Left hindlimb (tissue), 1 donor: ENCODE results near the gene EI24.
A peak's percentile ranks its signal among the peaks of the same experiment; 100 is the strongest.
"Not testable (repeated sequence)": the region's sequence is repeated elsewhere in the genome, so short reads cannot be mapped to it uniquely, and the experiment has no call there.

Experiments
- DNase-seq: peaks from one replicate; pipeline ENCODE4 v3.0.0-alpha.2; 2018

The EI24 gene

DNA sequence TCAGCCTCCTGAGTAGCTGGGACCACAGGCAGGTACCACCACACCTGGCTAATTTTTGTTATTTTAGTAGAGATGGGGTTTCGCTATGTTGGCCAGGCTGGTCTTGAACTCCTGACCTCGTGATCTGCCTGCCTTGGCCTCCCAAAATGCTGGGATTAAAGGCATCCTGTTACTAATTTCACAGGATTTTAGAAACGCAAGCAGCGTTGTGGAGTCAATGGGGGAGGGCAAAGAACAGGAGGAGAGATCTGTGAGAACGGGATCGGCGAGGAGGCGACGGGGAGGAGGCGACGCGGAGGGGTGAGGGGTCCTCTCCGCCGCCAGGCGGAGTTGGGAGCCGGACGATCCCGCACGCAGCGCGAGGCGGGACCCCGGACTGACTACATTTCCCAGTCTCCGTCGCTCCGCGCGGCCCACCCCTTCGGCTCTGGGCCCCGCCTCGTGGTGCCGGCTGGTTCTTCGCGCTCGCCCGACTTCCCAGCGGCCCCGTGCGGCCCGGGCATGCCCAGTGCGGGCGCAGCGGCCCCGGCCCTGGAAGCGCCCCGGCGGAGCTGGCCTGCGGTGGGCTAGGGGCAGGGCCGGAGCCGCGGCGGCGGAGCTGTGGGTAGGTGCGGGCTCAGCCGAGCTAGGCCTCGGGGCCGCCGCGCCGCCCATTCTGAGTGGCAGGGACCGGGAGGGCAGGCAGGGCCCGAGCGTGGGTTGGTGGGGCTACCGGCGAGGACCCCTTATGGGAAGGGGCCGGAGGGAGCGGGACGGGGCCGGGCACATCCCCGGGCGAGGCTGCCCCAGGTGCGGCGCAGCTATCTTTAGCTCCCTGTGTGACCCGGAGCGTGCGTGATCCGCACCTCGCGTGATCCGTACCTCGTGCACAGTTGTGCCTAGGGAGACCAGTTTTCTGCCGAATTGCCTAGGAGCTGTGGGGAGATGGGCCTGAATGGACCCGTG lies at the start of gene EI24:
TSS of gene EI24 (plus strand) at position 508 of the 945 bp plus-strand sequence. CDS start 3,051 bp downstream, outside the sequence.
- peak; percentile 94 for DNase-seq

DNA sequence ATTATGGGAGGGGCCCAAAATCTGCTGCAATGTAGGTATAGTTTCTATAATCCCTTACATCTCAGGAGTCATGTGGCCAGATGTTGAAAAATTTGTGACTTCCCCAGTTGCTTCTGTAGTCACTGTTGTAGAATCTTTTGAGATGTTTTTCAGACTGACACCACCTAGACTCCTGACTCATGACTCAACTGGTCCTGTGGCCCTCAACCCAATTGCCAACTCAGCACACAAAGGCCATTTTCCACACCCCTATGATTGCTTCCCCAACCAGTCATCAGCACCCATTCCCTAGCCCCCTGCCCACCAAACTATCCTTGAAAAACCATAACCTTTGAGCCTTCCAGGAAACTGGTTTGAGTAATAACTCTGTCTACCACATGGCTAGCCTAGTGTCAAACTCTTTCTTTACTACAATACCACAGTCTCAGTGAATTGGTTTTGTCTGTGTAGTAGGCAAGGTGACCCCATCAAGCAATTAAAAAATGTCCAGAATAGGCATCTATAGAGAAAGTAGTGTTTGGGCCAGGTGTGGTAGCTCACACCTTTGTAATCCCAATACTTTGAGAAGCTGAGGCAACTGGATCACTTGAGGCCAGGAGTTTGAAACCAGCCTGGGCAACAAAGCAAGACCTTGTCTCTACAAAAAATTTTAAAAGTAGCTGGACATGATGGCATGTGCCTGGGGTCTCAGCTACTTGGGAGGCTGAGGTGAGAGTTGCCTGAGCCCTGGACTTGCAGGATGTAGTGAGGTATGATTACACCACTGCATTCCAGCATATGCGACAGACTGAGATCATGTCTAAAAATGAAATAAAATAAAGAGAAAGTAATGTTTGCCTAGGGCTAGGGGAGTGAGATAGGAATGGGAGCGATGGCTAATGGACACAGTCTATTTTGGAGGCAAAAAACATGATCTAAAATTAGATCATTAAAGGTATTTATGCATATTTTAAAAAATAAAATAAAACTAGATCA lies 49.1 kb upstream of the EI24 start:
- no peak for DNase-seq

- DNase-seq, result no peak
Observed at GRCh38 chr11:125525303-125525702, 44.0 kb upstream of the EI24 start.

GRCh38 chr11:125532668-125533067 lies 36.6 kb upstream of the EI24 start:
- no peak for DNase-seq

DNA sequence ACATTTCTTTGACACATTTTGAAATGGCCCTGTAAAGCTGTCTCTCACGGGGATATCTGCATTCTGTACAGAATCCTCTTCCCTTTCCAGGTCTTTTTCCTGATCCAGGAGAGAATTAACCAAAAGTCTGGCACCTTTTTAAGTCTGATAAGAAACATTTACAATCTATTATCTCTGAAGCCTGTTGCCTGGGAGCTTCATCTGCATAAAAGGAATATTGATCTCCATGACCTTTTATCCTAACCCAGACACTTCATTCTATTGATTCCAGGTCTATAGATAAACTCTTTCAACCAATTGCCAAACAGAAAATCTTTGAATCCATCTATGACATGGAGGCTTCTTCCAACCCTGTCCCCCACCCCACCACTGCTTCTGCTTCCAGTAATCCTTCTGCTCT lies 33.7 kb upstream of the EI24 start:
- DNase-seq, result no peak

- DNase-seq, result not testable (repeated sequence)
Observed at GRCh38 chr11:125536834-125537233, 32.4 kb upstream of the EI24 start.

DNA sequence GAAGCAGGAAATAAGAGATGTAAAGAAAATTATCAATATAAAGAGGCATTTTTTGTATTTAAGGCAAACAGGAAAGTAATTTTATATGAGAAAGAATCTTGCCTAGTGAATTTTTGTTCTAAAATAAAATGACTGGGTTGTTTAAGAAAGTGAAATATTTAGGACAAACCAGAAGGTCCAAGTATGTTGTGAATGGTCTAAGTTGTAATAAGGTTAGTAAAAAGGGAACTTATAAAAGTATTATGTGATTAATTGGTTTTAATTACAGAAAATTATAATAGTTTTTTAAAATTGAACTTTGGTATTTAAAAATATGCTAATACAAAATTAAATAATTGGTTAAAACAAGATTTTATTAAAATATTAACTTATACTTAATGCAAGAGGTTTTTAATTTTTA lies 26.6 kb upstream of the EI24 start:
- DNase-seq, result no peak

DNA sequence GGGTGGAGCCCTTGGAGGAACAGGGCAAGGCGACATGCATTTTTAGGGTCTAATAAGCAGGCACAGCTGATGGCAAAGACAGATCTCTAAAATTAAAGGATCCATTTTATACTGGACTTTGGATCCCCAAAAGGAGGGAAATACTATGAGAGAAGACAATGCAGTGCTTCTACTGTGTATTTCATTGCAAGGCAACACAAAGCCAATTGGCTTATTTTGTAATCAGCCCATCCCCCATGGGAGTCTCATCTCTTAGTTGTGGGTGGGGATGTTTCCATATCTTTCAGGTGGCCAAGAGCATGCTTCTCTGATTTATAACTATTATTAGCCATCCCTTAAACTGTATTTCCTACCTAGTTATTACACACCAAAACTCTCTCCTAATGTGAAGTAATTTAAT lies 18.5 kb upstream of the EI24 start:
- DNase-seq, result no peak

GRCh38 chr11:125551835-125552342 lies 17.4 kb upstream of the EI24 start:
- DNase-seq, result no peak

GRCh38 chr11:125552927-125553326 lies 16.4 kb upstream of the EI24 start:
- no peak for DNase-seq

- DNase-seq, result no peak
Observed at GRCh38 chr11:125553357-125553756, 15.9 kb upstream of the EI24 start.

DNA sequence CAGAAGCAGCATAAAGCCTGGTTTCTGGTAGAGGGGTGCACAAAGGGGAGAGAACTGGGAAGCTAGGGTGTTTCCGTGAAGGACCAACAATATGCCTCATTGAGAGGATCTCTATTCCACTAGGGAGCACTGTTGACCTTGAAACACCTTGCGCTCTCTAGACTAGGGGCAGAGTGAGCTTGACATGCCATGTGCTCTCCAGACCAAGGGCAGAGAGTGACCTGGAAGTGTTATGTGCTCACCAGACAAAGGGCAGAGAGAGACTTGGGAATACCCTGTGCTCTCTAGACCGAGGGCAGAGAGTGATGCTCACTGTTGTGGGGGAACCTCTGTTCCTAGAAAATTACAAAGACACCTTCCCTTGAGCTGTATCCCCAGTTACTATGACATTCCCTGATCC lies 15.2 kb upstream of the EI24 start:
- no peak for DNase-seq

DNA sequence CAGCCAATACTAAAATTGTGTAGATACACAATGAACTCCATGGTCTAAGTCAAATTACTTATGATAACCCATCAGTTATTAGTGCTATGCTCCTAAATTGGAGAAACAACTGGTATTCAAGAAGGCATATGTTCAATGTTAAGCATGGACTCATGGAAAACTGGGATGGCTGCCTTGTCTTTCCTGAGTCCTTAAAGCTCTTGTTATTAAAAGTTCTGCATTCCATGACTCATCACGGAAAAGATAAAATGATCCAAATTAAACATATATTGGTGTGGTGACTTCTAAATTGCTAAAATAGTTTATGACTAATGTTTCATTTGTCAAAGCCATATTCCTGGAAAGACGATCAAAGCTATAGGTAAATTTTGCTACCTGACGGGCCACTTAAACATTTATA lies 9.4 kb upstream of the EI24 start:
- no peak for DNase-seq

DNA sequence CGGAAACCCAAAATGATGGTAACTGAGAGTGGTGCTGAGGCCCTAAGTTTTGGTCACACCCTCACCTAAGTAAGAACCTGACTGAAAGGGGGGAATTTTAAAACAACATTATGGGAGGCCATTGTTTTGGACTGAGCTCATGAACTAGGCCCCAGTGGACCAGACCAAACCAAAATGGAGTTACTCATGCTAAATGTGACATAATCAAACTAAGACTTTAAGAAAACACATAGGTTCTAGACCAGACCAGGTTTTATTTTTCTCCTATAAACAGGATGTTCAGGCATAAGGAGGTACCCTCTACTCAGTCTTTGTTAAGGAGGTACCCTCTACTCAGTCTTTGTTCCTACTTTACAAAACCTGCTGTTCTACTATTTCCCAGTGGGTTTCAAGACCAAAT lies 7.4 kb upstream of the EI24 start:
- no peak for DNase-seq

- no peak for DNase-seq
Observed at GRCh38 chr11:125562430-125562829, 6.8 kb upstream of the EI24 start.

- DNase-seq, result no peak
Observed at GRCh38 chr11:125564357-125564756, 4.9 kb upstream of the EI24 start.

DNA sequence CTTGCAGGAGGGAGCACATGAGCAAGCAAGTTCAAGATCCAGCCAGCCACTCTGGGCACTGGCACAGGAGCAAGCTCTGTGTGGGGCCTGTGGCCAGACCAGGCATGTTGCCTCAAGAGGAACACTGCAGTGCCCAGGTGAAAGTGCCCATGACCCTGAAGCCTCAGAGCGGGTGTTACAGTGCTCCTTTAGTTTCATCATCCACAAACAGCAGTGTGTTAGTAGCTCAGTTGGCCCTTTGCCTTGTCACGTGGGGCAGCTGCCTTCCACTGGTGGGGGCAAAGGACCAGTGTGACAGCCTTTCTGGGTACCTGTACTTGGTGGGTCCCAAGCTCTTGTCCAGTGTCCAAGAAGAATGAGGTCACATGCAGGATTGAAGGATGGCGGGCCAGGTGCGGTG lies 3.0 kb upstream of the EI24 start:
- no peak for DNase-seq

GRCh38 chr11:125569915-125570621 lies 791 bp downstream of the EI24 start:
- DNase-seq, result no peak

GRCh38 chr11:125570952-125571351 lies 1.7 kb downstream of the EI24 start:
- no peak for DNase-seq

- DNase-seq, result no peak
Observed at GRCh38 chr11:125572916-125573315, 3.6 kb downstream of the EI24 start.

GRCh38 chr11:125577181-125577580 lies 7.9 kb downstream of the EI24 start:
- DNase-seq, result not testable (repeated sequence)

DNA sequence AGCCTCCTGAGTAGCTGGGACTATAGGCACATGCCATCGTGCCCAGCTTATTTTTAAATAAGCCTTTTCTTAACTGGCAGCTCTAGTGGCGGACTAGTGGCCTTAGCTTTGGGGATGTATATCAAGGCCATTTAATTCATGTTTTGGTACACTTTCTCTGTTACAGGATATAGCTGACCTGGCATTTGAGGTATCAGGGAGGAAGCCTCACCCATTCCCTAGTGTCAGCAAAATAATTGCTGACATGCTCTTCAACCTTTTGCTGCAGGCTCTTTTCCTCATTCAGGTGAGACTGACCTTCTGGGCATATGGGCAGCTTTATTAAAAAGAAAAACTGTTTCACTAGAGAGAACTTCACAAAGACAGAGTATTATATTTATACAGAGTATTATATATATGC lies 9.5 kb downstream of the EI24 start:
- DNase-seq, result no peak

GRCh38 chr11:125579811-125580210 lies 10.5 kb downstream of the EI24 start:
- DNase-seq, result no peak
